A172 (cell line): Measurements from ENCODE around the gene CFAP46. TPM values are rescaled to one million over a fixed set of nuclear protein-coding genes. Genes with fewer than 3 reads are reported as not detected.
"Not testable (repeated sequence)": the region's sequence is repeated elsewhere in the genome, so short reads cannot be mapped to it uniquely, and the experiment has no call there.

Experiments
- DNase-seq: peaks from one replicate; pipeline ENCODE4 v3.0.0-alpha.2; 2015; ENCODE audit warnings: low spot score
- total RNA-seq: library from RNA; depleted of rRNA; stranded (reverse); fragments of >200 nt; shearing (Covaris generic); gene quantifications from 2 replicates; pipeline ENCODE4 v1.2.3, GENCODE V29; 2014

CFAP46 gene
- total RNA-seq, 1 experiment from 2014 or later, result 4.3 TPM

DNA sequence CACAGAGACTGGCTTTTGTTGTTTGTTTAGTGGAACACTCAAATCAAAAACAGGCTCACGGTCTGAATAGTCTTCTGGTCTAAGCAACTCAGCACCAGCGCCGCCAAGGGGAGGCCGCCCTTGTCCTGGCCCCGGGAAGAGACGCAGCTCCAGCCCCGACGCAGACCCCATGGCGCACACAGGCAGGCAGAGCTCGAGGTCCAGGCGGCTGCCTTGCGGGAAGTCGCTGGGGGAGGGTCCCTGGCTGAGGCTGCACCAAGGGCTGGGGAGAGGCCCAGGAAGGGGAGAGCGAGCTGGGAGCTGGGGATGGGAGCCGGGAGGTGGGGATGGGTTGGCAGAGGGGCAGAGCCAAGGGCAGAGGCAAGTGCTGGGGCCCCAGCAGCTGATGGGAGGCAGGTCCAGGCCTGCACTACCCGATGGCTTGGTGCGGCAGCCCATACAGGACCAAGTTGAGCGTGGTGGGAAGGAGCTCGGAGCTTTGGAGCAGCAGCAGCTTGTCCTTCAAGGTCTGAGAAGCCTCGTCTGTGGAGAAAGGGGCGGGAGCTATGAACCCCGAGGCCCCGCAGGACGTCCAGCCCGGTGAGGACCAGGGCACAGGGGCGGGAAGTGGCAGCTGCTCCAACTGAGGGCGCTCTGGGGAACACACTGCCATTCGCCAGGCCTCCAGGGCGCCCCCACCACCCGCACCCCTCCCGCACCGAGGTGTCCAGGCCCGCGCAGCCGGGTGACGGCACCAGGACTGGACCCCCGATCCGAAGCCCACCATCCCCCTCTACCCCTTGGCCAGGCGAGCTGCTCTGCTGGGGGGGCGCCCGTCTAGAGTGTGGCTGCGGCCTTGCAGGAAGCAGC lies 133.8 kb downstream of the CFAP46 start:
- DNase-seq, result no peak

DNA sequence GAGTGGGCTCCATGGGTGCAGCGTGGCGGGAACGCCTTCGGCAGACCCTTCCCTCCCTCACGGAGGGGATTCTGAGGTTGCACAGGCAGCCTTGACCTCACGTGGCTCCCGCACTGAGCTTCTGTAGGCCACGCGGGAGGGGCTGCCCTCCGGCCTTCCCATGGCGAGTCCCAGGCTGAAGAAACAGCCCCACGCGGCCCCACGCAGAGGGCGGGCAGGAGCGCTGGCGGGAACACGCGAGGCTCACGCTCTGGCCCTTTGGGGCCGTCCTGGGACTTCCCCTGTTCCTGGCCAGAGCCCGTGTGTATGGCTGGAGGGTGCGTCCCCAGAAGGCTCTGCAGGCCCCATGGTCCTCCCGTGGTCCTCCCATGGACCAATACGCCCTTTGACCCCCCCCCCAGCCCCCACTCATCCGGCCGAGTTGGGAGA lies 134.7 kb downstream of the CFAP46 start:
- no peak for DNase-seq

DNA sequence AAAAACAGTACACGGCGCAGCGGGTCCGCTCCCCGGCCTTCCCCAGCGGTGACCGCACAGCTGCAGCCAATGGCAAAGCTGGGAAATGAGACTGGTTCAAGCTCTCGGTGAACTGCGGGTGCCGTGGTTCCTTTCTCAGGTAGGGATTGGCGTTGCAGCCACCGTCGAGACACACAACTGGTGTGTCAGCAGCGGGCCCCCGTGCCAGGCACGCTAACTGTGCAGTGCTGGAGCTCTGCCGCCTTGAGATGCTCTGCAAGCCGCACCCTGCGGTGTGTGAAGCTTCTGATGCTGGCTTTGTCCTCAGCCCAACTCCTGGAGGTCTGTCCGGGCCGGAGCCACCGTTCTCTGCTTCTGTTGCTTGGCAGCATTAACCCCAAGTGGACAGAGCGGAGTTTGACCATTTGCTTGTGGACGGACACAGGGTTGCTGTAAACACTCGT lies 135.8 kb downstream of the CFAP46 start:
- DNase-seq, result no peak

DNA sequence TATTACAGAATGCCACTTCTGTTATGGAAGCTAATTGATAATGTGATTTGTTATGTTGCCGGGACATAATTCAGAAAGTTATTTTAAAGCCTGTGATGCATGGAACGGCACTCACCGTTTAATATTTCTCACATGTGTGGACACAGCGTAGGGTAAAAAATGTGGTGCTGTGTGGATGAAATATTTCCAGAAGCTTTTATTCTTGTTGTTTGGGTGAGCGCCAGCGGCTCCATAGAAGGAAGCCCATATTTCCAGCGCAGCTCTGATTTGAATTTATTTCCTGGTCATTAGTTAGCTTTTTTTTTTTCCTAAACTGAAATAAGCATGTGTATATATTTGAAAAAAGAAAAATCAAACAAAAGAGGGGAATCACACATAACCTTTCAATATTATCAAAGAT lies 136.3 kb downstream of the CFAP46 start:
- DNase-seq, result no peak

- DNase-seq, result no peak
Observed at GRCh38 chr10:132805599-132805998, 136.8 kb downstream of the CFAP46 start.

DNA sequence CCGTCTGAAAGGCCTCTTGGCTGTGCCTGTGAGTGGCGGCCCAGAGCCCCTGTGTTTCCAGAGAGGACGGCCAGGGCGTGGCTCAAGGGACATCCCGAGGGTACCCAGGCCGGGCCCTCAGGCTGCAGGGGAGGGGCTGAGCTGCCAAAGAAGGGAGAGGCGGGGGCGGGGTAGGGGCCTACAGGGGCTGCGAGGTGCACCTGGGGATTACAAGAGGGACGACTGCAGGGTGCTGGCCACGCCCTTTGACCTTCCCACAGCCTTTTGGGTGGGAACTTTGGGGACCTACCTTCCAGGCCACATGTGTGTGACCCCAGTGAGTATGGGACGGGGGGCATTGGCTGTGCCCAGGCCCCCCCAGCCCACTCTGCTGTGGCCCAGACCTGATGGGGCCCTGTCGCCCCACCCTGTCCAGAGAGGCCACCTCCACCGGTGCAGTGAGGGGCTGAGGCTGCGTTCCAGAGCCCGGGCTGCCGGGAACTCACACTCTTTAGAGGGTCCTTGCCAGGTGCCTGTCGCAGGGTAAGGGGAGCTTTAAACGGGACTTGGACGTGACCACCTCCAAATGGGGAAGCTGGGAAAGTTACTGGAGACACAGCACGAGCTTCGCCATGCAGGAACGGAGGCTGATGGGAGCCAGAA lies 137.5 kb downstream of the CFAP46 start:
- DNase-seq, result no peak

DNA sequence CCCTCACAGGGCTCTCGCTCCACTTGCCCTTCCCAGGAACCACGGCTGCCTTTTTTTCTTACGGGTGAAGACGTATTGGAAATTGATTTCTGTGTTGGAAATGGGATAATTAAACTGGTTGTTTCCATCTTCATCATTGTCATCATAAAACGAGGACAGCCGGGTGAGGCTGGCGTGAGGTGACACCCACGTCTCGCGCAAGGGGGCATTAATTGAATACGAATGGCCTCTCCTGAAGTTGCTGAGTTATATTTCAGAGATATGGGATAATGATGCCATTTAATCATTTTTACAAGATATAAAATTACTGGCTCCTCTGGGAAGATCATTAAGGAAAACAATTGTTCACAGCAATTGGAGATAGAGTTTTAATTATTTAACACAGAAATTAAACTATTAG lies 138.1 kb downstream of the CFAP46 start:
- no peak for DNase-seq

DNA sequence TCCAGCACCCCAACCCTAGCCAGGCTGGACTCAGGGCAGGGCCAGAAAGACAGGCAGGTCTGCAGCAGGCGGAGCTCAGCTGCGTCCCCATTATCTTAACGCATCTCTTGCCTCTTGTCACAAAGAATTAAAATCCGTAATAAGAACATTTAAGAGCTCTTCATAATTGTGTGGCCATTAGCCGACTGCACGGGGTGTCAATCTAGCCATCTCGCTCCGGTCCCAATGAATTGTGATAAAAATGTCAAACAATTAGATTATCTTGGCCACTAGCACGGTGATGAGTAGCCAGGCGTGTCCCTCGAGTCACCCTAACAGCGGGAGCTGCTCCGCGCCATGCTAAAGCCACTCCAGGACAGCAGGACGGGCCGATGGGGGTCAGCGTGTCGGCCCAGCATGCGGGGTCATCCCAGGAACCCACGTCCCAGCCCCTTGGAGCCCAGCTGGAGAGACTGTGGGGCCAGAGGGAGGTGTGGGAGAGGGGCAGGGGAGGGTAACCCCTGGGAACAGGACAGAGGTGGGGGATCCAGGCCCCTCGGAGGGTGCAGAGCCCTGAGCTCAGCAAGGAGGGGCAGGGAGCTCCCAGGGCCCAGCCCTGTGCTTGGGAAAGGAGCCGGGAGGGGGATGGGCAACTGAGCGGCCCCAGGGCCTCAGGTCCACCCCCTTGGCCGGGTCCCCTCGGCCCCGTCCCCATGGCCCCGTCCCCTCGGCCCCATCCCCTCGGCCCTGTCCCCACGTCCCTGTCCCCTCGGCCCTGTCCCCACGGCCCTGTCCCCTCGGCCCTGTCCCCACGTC lies 138.8 kb downstream of the CFAP46 start:
- DNase-seq, result no peak

GRCh38 chr10:132802694-132803320 lies 139.6 kb downstream of the CFAP46 start:
- DNase-seq, result no peak

- DNase-seq, result no peak
Observed at GRCh38 chr10:132802048-132802447, 140.3 kb downstream of the CFAP46 start.

- no peak for DNase-seq
Observed at GRCh38 chr10:132799865-132800264, 142.5 kb downstream of the CFAP46 start.

DNA sequence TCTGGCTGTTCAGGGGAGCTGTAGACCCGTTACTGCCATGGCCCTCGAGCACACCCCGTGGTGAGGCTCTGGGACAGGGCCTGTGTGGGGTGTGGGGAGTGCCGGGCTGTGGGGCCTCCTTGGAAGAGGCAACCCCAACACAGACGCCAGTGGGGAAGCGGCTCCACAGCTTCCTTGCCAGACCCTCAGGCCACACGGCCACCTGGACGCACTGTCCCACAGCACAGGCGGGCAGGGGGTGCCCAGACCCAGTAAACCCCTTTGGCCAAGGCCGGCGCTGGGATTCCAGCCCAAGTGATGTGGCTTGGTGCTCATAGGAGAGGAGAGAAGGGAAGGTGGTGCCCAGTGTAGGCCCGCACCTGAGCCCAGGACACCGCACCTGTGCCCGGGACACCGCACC lies 143.5 kb downstream of the CFAP46 start:
- no peak for DNase-seq

DNA sequence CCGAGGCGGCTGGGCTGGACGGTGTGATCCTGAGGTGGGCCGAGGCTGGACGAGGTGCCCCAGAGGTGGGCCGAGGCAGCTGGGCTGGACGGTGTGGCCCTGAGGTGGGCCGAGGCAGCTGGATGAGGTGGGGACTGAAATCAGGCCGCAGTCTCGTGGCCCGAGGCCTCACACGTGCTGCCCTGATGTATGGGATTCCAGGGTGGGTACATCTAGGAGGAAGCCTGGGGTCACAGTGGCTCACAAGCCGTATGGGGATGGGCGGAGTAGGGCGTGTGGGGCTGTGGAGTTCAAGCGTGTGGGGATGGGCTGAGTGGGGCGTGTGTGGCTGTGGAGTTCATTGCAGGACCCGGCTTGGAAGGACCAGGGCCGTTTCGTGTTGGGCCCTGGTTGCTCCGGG lies 144.0 kb downstream of the CFAP46 start:
- no peak for DNase-seq

- not testable (repeated sequence) for DNase-seq
Observed at GRCh38 chr10:132797986-132798385, 144.4 kb downstream of the CFAP46 start.

DNA sequence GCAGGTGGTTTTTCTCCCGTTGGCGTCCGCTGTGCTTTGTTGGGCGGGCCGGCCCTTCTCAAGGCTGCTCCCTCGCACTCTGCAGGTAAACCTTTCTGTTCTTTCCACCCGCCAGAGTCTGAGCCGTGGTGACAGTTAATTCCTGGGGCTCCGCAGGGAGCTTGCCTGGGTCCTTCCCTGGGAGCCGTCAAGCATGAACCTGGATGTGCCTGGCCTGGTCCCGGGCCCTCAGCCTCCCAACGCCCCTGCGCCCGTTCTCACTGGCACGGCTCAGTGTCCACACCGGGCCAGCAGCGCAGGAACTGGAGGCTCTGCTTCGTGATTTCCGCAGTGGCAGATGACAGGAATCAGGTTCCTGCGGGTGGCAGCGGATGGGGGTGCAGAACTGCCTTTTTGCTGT lies 145.5 kb downstream of the CFAP46 start:
- no peak for DNase-seq

DNA sequence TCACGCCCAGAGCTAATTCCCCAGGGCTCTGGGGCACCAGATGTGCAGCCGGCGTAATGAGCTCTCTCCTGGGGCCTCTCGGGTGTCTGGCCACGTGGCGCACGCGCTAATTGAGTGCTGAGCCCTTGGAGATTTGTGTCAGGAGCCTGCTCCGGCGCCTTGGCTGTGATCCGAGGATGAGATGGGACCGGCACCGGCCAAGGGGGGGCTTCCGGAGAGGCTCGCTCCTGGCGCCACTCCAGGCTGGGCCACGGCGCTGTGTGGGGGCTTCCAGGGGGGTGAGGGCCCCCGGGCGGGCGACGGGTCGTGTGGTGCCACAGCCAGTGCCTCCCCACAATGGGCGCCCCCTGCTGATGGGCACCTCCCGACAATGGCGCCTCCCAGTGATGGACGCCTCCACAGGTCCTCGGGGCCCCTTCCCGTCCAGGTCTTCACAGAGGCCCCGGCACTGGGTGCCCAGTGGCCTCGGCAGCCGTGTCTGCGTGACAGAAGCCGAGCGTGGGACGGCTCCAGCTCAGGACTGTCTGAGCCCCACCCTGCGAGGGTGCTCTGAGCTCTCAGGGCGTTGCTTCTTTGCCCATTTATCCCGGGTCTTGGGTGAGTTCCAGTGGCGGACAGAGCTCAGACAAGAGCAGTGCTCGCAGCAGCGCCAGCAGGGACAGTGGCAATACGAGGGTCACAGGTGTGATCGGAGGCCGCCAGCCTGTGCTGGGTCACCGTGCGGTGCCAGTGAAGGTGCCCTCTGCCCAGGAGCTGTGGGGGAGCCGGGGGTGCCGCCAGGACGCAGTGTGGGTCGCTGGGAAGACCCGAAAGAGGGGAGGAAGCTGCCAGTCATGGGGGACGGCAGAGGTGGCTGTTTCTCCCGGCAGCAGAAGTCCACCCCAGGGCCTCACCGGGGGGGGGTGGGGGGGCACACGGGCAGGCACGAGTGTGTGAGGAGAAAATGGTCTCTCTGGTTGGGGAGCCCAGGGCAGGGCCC lies 148.2 kb downstream of the CFAP46 start:
- no peak for DNase-seq

- DNase-seq, result no peak
Observed at GRCh38 chr10:132793213-132793612, 149.2 kb downstream of the CFAP46 start.

DNA sequence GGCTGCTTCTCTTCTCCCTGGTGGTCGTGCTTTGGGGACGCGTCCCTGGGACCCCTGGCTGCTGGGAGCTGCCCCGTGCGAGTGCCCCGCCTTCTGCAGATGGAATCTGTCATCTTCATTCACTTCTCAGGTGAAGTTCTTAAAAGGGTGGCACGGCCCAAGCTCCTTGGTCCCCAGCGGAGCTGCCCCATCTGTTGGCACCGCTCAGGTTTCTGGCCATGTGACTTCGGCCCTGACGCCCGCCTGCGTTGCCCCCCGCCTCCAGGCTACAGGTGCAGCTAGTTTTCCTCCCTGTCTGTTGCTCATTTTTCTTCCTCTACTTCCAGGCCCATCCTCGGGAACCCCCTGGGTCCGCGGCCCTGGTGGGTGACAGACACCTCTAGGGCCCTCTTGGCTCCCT lies 149.6 kb downstream of the CFAP46 start:
- DNase-seq, result no peak

GRCh38 chr10:132792099-132792498 lies 150.3 kb downstream of the CFAP46 start:
- not testable (repeated sequence) for DNase-seq

DNA sequence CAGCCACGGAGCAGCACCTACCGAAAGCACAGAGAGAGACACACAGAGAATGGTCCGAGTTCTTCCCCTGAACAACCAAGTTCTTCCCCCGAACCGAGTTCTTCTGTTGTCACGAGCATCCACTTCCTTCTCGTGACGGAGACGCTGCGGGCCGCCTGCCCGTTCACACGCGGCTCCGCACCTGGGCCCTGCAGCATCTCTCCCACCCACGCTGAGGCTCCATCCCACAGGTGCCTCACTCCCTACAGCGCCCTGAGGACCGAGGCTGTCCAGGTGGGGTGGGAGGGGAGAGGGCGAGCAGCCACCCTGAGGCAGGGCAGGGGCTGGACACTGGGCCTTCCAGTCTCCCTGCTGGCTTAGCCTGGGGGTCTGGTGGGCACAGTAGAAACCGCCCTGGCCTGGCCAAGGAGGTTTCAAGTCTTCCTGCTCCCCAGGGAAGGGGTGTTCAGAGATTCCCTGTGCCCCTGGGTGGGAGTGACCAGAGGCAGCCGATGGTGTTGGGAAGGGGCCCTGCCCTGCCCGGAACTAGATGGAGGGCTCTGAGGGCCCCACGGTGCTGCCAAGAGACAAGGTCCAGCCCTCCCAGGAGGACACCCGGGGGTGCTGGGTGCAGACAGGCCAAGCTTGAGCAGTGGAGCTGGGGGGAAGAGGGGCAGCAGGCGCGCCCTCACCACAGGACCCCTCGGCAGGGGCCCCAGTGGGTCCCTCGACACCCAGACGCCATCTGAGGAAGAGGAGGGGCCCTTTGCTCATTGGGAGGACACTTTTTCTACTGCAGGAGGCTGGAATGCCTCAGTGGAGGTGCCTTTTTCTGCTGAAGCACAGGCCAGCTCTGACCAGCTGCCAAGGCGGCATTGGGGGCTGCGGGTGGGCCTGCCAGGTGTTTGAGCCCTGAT lies 151.2 kb downstream of the CFAP46 start:
- DNase-seq, result no peak
